ENCODE results near the gene LSAMP. TPM values are rescaled to one million over a fixed set of nuclear protein-coding genes. Genes with fewer than 3 reads are reported as not detected.

Gene LSAMP
- polyA plus RNA-seq, 1 experiment: 2.7 TPM

- no peak for TF ChIP-seq CTCF (IDR thresholded peaks at IDR 0.05; ENCODE audit: insufficient read depth, low read depth, low read length)
- ChIA-PET CTCF (interaction anchor here (1.0 to 1.7 kb wide), 3 partner anchors 11 to 25 kb away, joined by 3 to 8 read pairs (median 4); no protein-coding TSS in a partner anchor), POLR2A (no interaction called here)
- no peak for DNase-seq (ENCODE audit: low read depth)
- H3K4me3 ChIP-seq (ENCODE audit: low read depth, low read length): no peak overlapping the region
- H3K27me3 ChIP-seq (ENCODE audit: control insufficient read depth, insufficient read depth, low read length): peaks cover 2% of the 10 kb centered on the region; the same call in 1 of the 2 replicates
- no peaks in the 10 kb centered on the region for H3K36me3 ChIP-seq (ENCODE audit: control insufficient read depth, insufficient read depth, low read length)
Measured at GRCh38 chr3:115921711-115922110, 523.6 kb downstream of the LSAMP start.

DNA sequence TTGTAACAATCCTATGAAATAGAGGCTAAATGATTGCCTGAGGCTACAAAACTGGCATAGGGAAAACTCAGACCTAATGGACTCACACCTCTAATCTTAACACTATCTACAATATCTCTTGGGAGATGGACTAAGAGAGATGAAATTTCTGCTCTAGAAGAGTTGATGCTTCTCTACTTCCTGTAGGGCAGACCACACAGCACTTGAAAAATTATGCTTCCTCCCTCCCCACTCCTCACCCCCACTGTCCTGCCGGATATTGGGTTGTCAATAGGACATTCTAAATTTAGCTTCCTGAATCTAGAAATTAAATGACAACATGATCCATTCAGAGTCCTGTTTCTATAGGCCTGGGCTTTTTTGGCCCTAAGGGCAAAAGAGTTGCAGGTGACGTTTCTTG lies 526.4 kb downstream of the LSAMP start:
- no peak for DNase-seq (ENCODE audit: low read depth)
- ChIA-PET CTCF (no interaction called here), POLR2A (no interaction called here)
- no peak for TF ChIP-seq CTCF (IDR thresholded peaks at IDR 0.05; ENCODE audit: insufficient read depth, low read depth, low read length)
- no peaks in the 10 kb centered on the region for H3K36me3 ChIP-seq (ENCODE audit: control insufficient read depth, insufficient read depth, low read length)
- no peaks in the 10 kb centered on the region for H3K27me3 ChIP-seq (ENCODE audit: control insufficient read depth, insufficient read depth, low read length)
- no peak overlapping the region for H3K4me3 ChIP-seq (ENCODE audit: low read depth, low read length)

- ChIA-PET POLR2A (no interaction called here), CTCF (no interaction called here)
- no peak for TF ChIP-seq CTCF (IDR thresholded peaks at IDR 0.05; ENCODE audit: insufficient read depth, low read depth, low read length)
- Histone ChIP-seq H3K36me3 (ENCODE audit: control insufficient read depth, insufficient read depth, low read length) (no peaks in the 10 kb centered on the region), H3K4me3 (ENCODE audit: low read depth, low read length) (no peak overlapping the region), H3K27me3 (ENCODE audit: control insufficient read depth, insufficient read depth, low read length) (no peaks in the 10 kb centered on the region)
- DNase-seq (ENCODE audit: low read depth): no peak
Measured at GRCh38 chr3:115916866-115917265, 528.4 kb downstream of the LSAMP start.

DNA sequence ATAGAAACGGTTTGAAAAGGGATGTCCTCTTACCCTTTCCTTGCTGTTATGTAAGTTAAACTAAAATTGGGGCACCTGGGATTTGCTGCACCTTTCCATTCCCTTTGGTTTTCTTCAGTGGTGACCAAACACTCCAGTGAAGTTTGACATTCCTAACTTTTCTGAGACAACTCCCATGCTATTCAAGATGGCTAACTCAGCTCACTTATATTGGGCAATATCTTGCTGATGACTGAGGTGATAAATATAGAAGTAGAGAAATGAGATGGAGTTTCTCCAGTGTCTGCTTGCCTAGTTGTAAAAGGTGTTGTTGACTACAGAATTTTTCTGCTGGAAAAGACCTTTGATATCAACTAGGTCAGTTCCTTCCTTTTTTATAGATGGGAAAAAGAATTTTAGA lies 530.2 kb downstream of the LSAMP start:
- Histone ChIP-seq H3K36me3 (ENCODE audit: control insufficient read depth, insufficient read depth, low read length) (no peaks in the 10 kb centered on the region), H3K27me3 (ENCODE audit: control insufficient read depth, insufficient read depth, low read length) (no peaks in the 10 kb centered on the region), H3K4me3 (ENCODE audit: low read depth, low read length) (no peak overlapping the region)
- no peak for DNase-seq (ENCODE audit: low read depth)
- CTCF ChIA-PET: interaction anchor here (0.6 to 1.6 kb wide), 2 partner anchors 18 to 183 kb away, joined by 5 read pairs; no protein-coding TSS in a partner anchor
- POLR2A ChIA-PET: interaction anchor here (0.6 kb wide), 1 partner anchor 23 kb away, joined by 3 read pairs; no protein-coding TSS in a partner anchor
- TF ChIP-seq CTCF (IDR thresholded peaks at IDR 0.05; ENCODE audit: insufficient read depth, low read depth, low read length): no peak

DNA sequence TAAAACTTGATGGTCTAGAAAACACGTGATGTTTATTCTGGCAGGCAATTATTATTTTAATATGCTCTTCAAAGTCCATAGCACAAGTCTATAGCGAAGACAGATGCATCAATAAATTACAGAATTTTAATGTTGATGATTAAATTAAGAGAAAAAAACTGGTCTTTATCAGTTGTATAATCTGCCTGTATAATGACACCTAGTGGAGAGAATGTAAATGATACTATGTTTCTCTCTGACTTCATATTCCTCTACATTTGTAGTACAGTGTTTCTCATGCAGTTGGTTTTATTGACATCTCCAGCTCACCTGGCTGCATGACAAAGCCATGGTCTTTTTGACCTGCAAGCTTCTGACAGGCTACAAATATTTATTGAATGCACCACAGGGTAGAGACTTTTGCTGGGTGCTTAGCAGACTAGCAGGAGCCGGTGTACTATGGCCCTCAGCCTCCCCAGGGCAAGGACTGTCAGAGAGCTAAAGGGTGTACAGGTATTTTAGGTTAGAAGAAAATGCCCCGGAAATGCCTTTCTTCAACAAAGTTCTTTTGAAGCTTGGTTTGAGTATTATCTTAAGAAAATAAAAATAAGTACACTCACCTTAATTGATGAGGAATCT lies 532.1 kb downstream of the LSAMP start:
- ChIA-PET CTCF (interaction anchor here (1.6 kb wide), 1 partner anchor 16 kb away, joined by 5 read pairs; no protein-coding TSS in a partner anchor), POLR2A (no interaction called here)
- no peaks in the 10 kb centered on the region for H3K36me3 ChIP-seq (ENCODE audit: control insufficient read depth, insufficient read depth, low read length)
- no peak overlapping the region for H3K4me3 ChIP-seq (ENCODE audit: low read depth, low read length)
- no peaks in the 10 kb centered on the region for H3K27me3 ChIP-seq (ENCODE audit: control insufficient read depth, insufficient read depth, low read length)
- no peak for DNase-seq (ENCODE audit: low read depth)
- TF ChIP-seq CTCF (IDR thresholded peaks at IDR 0.05; ENCODE audit: insufficient read depth, low read depth, low read length): peak; percentile 37
